GM06990 (cell line): ENCODE measurements around the gene SBF2.

ENCODE experiments used
- DNase-seq: peaks from one replicate; pipeline ENCODE4 v3.0.0-alpha.2; 2011; ENCODE audit not compliant: insufficient read length; ENCODE audit errors: extremely low read depth
- H3K27me3 ChIP-seq: replicated peaks from 2 replicates; pipeline ENCODE4 v1.6.0; 2011; ENCODE audit warnings: low read length; ENCODE audit not compliant: control insufficient read depth, insufficient read depth
- H3K36me3 ChIP-seq: 2 replicates; pipeline ENCODE4 v1.5.1; 2011; ENCODE audit warnings: low read length; ENCODE audit not compliant: control insufficient read depth, insufficient read depth
- H3K4me3 ChIP-seq: replicated peaks from 2 replicates; pipeline ENCODE4 v1.5.1; 2011; ENCODE audit warnings: low read depth, mild to moderate bottlenecking, control low read depth, low read length
- CTCF ChIP-seq: IDR thresholded peaks from 2 replicates; pipeline ENCODE4 v1.5.1; 2011; ENCODE audit warnings: low read length, control low read depth, mild to moderate bottlenecking, inconsistent platforms; ENCODE audit not compliant: insufficient read depth, poor library complexity, severe bottlenecking

The SBF2 gene

GRCh38 chr11:10113852-10114251, 180.2 kb downstream of the SBF2 start:
- Histone ChIP-seq H3K4me3 (no peak overlapping the region), H3K36me3 (no peaks in the 10 kb centered on the region), H3K27me3 (no peaks in the 10 kb centered on the region)
- TF ChIP-seq CTCF = no peak
- no peak for DNase-seq

- no peak for DNase-seq
- no peaks in the 10 kb centered on the region for H3K36me3 ChIP-seq
- H3K27me3 ChIP-seq = no peaks in the 10 kb centered on the region
- TF ChIP-seq CTCF = no peak
- H3K4me3 ChIP-seq = no peak overlapping the region
Measured at GRCh38 chr11:10109806-10110205, 184.2 kb downstream of the SBF2 start.

GRCh38 chr11:10108915-10109680, 184.9 kb downstream of the SBF2 start:
- DNase-seq = no peak
- H3K36me3 ChIP-seq = no peaks in the 10 kb centered on the region
- no peak for TF ChIP-seq CTCF
- H3K27me3 ChIP-seq = no peaks in the 10 kb centered on the region
- no peak overlapping the region for H3K4me3 ChIP-seq

GRCh38 chr11:10107497-10107896, 186.5 kb downstream of the SBF2 start:
- TF ChIP-seq CTCF = no peak
- H3K4me3 ChIP-seq = no peak overlapping the region
- H3K36me3 ChIP-seq = no peaks in the 10 kb centered on the region
- no peaks in the 10 kb centered on the region; the same call in 1 of the 2 replicates for H3K27me3 ChIP-seq
- DNase-seq = no peak

- Histone ChIP-seq H3K36me3 (no peaks in the 10 kb centered on the region), H3K4me3 (no peak overlapping the region), H3K27me3 (no peaks in the 10 kb centered on the region)
- no peak for DNase-seq
- TF ChIP-seq CTCF = no peak
Measured at GRCh38 chr11:10097615-10098014, 196.4 kb downstream of the SBF2 start.

- H3K27me3 ChIP-seq = no peaks in the 10 kb centered on the region
- no peak for DNase-seq
- no peaks in the 10 kb centered on the region for H3K36me3 ChIP-seq
- TF ChIP-seq CTCF = no peak
- no peak overlapping the region for H3K4me3 ChIP-seq
Measured at GRCh38 chr11:10096987-10097386, 197.0 kb downstream of the SBF2 start.
